ENCODE data around the gene RUNX1. TPM values are rescaled to one million over a fixed set of nuclear protein-coding genes. Genes with fewer than 3 reads are reported as not detected.

Gene RUNX1
- polyA plus RNA-seq, 1 donor from 2014 or later: 9.2 TPM

DNA sequence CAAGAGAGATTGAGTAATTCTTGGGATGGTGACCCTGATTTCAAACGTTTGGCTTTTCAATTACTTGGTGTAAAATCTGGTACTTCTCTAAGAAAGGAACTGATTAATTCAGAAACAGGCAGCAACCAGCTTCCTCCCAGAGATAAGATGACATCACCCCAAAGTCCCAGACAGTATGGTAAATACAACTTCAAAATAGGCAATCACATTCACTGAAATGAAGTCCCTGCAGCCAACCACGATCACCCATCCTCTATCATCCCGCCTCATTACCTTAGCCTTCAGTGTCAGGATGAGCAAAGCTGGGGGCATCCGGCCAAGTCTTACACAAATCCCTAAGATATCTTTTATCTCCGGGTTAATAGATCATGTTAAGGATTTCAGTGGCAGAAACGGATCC, 26.4 kb upstream of the RUNX1 start:
- H3K27ac Mint-ChIP-seq: no peak overlapping the region
- no peaks in the 10 kb centered on the region for H3K4me1 Mint-ChIP-seq
- peaks cover 0 to 4% (median 3%) of the 10 kb centered on the region in 3 donors for H3K9me3 Mint-ChIP-seq
- no peaks in the 10 kb centered on the region for H3K36me3 Mint-ChIP-seq
- peaks cover 4% of the 10 kb centered on the region for H3K27me3 Mint-ChIP-seq
- H3K4me3 Mint-ChIP-seq: no peak overlapping the region

DNA sequence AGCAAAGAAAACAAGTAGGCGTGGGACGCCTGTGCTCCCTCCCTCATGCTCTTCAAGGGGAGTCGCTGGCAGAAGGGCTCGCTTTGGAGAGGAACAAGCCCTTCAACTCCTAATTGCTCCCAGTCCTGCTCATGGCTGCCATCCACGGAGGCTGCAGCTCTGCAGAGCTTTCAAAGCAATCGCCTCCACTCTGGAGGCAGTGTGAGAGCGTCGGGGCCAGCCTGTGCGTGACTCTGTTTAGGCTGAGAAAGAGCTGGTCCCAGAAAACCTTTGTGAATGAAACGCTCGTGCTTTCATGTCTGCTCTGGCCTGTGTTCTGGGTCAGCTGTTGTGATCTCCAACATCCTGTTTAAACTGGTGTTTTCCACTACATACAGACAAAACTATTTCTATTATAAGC, 23.9 kb upstream of the RUNX1 start:
- H3K36me3 Mint-ChIP-seq: no peaks in the 10 kb centered on the region
- H3K9me3 Mint-ChIP-seq: peaks cover 0 to 4% (median 3%) of the 10 kb centered on the region in 3 donors
- H3K27ac Mint-ChIP-seq: no peak overlapping the region
- no peaks in the 10 kb centered on the region for H3K4me1 Mint-ChIP-seq
- no peak overlapping the region for H3K4me3 Mint-ChIP-seq
- peaks cover 4% of the 10 kb centered on the region for H3K27me3 Mint-ChIP-seq

DNA sequence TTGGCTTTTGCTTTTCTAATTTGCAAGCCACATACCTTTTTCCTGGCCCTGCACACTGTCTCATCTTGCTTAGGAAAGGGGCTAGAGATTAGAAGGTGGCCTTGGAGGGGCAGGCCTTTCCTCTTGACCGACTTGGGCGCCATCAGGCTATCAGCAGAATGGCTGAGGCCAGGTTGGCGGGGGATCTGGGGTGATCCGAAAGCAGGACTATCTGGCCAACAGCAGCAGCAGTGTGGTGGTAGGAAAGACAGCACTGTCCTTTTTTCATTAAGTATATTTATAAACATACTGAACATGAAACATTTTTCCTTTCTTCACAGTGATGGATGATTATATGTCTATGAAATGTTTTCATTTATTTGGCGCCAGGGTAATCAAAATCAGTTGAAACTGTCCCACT, 23.5 kb upstream of the RUNX1 start:
- no peaks in the 10 kb centered on the region for H3K36me3 Mint-ChIP-seq
- no peak overlapping the region for H3K27ac Mint-ChIP-seq
- H3K4me1 Mint-ChIP-seq: no peaks in the 10 kb centered on the region
- H3K9me3 Mint-ChIP-seq: peaks cover 0 to 4% (median 3%) of the 10 kb centered on the region in 3 donors
- H3K4me3 Mint-ChIP-seq: no peak overlapping the region
- H3K27me3 Mint-ChIP-seq: peaks cover 4% of the 10 kb centered on the region

DNA sequence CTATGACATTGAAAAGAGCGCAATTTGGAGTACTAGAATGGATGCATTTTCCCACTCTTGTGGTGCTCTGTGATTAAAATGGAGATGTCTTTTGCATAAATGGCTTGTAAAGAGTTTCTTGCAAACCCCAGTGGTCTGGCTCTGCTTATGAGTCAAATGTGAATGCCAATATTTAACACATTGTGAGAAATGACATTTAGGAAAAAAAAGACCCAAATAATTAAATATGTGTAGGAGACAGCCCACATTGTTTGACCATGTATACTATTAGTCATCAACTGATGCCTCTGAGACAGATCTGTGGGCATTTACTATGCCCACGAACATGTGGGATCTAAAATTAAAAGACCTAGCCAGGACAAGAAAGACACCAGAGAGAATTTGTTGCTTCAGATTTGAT, 22.2 kb upstream of the RUNX1 start:
- Mint-ChIP-seq H3K4me1 (peaks cover 0 to 2% (median 0%) of the 10 kb centered on the region in 3 donors), H3K9me3 (peaks cover 0 to 4% (median 3%) of the 10 kb centered on the region in 3 donors), H3K27me3 (peaks cover 4% of the 10 kb centered on the region), H3K27ac (no peak overlapping the region), H3K4me3 (no peak overlapping the region), H3K36me3 (no peaks in the 10 kb centered on the region)

DNA sequence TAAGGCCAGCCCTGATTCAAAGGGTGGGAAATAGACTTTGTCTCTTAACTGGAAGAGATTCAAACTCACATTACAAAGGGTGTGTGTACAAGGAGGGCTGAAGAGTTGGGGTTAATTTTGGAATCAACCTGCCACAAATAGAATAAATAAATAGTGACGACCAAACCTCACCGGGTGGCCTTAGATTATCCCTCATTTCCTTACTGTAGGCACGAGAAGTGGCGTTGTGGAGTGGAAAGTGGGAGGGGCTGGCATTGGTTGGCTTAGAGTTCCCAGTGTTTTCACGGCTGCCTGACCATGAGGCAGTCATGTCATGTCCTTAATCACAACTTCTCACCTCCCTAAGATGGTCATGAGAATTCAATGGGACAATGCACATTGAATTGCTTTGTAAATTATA, 21.3 kb upstream of the RUNX1 start:
- no peak overlapping the region for H3K4me3 Mint-ChIP-seq
- peaks cover 0 to 2% (median 0%) of the 10 kb centered on the region in 3 donors for H3K4me1 Mint-ChIP-seq
- H3K9me3 Mint-ChIP-seq: peaks cover 0 to 4% (median 3%) of the 10 kb centered on the region in 3 donors
- no peak overlapping the region for H3K27ac Mint-ChIP-seq
- H3K36me3 Mint-ChIP-seq: no peaks in the 10 kb centered on the region
- peaks cover 8% of the 10 kb centered on the region for H3K27me3 Mint-ChIP-seq

DNA sequence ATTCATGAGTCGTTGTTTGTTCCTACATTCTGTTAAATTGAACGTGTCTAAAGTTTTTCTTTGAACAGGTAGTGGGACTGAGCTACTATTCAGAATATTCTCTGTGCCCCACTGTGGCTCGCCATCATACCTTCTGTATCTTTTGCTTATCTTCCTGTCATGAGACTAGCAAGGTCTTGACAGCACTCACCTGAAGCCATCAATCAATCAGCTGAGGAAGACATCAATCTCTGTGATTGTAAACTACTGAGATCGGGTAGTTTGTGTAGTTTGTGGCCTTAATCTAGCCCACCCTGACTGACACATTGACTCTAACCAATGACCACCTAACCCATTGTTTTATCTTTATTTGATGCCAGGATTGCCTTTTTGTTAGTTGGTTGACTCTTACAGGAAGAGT, 17.7 kb upstream of the RUNX1 start:
- Mint-ChIP-seq H3K27ac (no peak overlapping the region), H3K9me3 (no peaks in the 10 kb centered on the region), H3K4me1 (peaks cover 0 to 3% (median 0%) of the 10 kb centered on the region in 3 donors), H3K36me3 (no peaks in the 10 kb centered on the region), H3K4me3 (no peak overlapping the region), H3K27me3 (peaks cover 8% of the 10 kb centered on the region)

DNA sequence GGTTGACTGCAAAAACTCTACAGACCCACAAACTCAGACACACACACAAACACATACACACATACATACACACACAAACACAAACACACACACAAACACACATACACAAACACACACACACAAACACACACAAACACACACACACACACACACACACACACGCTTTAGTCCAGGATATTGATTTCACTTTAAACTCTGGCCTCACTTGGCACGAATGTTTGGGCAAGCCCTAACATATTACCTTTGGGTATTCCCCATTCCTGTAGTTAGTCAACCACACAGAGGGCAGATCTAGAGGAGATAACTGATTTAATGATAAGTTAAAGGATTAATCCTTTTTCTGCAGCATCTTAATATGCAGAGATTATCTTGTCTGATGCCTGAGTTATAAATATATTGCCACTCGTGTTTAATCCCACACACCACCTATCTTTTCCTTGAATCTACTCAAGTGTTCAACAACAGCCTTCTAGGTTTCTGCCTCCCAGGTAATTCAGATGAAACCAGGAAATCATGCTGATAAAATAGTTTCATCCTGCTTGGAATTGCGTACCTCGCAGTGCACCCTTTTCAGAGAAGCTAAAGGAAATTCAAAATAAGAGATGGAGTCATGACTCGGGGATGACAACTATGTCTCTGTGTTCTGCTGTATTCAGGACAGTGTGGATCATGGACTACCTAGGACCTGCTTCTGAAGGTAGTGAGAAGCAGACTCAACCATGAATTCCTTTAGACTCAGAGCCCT, 14.5 kb upstream of the RUNX1 start:
- Mint-ChIP-seq H3K9me3 (peaks cover 0 to 3% (median 0%) of the 10 kb centered on the region in 3 donors), H3K4me1 (peaks cover 0 to 3% (median 3%) of the 10 kb centered on the region in 3 donors), H3K36me3 (no peaks in the 10 kb centered on the region), H3K27me3 (peaks cover 15% of the 10 kb centered on the region), H3K4me3 (no peak overlapping the region), H3K27ac (no peak overlapping the region)

DNA sequence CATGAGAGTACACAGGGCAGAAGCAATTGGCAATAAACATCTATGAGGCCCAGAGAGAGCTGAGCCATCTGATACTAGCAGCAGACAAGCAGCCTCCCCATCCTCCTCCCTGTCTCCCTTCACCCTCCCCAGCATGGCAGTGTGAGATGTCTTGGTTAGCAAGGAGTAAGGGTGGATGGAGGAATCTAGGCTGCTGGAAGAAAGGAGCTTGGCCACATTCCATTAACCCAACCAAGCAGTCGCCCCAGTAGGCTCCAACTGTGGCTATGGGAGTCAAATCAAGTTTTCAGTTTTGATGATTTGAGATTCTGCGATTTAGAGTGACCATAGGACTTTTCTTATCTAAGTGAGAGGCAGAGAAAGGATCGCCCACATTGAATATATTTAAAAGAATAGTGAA, 12.9 kb upstream of the RUNX1 start:
- no peak overlapping the region for H3K27ac Mint-ChIP-seq
- H3K4me1 Mint-ChIP-seq: peaks cover 0 to 5% (median 5%) of the 10 kb centered on the region in 3 donors
- H3K4me3 Mint-ChIP-seq: no peak overlapping the region
- H3K27me3 Mint-ChIP-seq: peaks cover 16% of the 10 kb centered on the region
- peaks cover 0 to 3% (median 0%) of the 10 kb centered on the region in 3 donors for H3K9me3 Mint-ChIP-seq
- peaks cover 2% of the 10 kb centered on the region for H3K36me3 Mint-ChIP-seq

DNA sequence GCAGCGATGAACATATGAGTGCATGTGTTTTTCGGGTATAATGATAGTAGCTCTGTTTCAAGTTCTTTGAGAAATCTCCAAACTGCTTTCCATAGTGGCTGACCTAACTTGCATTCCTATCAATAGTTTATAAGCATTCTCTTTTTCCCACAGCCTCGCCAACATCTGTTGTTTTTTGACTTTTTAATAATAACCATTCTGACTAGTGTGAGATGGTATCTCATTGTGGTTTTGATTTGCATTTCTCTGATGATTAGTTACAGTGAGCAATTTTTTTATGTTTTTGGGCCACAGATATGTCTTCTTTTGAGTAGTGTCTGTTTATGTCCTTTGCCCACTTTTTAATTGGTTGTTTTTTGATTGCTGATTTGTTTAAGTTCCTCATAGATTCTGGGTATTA, 10.6 kb upstream of the RUNX1 start:
- Mint-ChIP-seq H3K4me1 (peaks cover 0 to 5% (median 3%) of the 10 kb centered on the region in 3 donors), H3K9me3 (peaks cover 0 to 3% (median 0%) of the 10 kb centered on the region in 3 donors), H3K4me3 (no peak overlapping the region), H3K36me3 (peaks cover 2% of the 10 kb centered on the region), H3K27me3 (peaks cover 8% of the 10 kb centered on the region), H3K27ac (no peak overlapping the region)

DNA sequence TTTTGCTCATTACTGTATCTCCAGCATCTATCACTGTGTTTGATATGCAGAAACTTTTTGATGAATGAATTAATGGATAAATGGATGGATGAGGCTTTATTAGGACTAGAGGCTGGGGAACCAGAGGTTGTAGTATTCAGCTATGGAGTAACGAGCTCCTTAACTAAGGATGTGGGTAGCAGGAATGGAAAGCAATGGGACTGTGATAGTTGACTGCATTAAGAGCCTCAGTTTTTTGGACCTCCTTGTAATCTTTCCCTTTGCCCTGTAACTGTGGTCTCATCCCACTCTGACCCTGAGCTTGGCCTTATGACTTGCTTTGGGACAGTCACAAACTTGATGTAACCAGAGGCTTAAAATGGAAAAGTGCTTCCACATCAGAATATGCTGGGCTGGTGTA, 9.0 kb upstream of the RUNX1 start:
- H3K27me3 Mint-ChIP-seq: peaks cover 8% of the 10 kb centered on the region
- peaks cover 0 to 3% (median 0%) of the 10 kb centered on the region in 3 donors for H3K9me3 Mint-ChIP-seq
- peaks cover 0 to 5% (median 3%) of the 10 kb centered on the region in 3 donors for H3K4me1 Mint-ChIP-seq
- no peak overlapping the region for H3K4me3 Mint-ChIP-seq
- H3K36me3 Mint-ChIP-seq: peaks cover 2% of the 10 kb centered on the region
- H3K27ac Mint-ChIP-seq: no peak overlapping the region

DNA sequence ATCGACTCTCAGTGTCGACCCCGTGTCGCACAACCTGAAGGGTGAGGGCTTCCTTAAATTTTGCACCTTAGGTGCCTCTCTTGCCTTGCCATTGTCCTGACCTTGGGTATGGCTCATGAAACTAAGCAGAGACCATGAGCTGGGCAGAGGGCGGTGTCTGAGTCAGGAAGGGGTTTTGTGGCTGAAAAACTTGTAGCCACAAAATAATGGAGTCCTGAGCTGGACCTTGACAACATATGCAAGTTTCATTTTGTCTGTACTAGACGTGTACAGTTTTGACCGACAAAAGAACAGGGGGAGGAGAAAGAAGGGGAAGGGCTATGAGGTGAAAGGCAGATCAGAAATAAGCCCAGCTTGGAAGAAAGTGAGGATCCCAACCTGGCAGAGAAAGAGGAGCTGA, 8.3 kb upstream of the RUNX1 start:
- Mint-ChIP-seq H3K4me3 (no peak overlapping the region), H3K9me3 (peaks cover 0 to 3% (median 0%) of the 10 kb centered on the region in 3 donors), H3K36me3 (peaks cover 2% of the 10 kb centered on the region), H3K4me1 (peaks cover 0 to 5% (median 2%) of the 10 kb centered on the region in 3 donors), H3K27me3 (peaks cover 8% of the 10 kb centered on the region), H3K27ac (no peak overlapping the region)

DNA sequence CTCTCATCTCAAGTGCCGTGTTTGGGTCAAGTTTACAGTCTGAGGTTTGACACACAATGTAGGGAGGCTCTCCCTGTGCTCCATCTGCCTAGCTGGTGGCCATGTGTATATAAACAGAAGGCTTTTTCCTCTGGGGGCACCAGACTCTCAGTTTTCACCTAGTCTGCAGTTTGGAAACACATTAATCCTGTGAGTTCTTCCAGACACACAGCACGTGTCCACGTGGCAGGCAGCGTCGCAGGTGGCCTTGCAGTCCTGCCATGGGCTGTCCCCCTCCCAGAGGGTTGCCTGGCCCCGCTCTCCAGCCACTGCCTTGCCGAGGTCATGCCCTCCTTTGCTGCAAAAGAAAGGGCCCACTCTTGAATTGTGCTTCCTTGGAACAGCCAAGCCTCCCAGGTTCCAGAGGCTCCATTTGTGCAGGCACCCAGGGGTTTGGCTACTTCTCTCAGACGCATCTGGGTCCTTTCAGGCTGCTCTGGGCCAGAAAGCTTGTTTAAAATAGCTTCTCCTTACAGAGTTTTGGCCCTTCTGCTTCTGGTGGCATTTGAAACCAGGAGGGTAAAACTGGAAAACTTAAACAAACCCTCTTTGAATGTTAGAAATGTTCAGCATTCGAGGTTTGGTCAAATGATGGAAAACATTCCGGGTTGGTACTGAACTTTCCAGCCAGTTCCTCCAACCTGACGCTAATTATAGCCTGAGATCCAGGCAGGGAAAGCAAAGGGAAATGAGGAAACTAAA, 4.4 kb upstream of the RUNX1 start:
- Mint-ChIP-seq H3K27me3 (peaks cover 1% of the 10 kb centered on the region), H3K4me1 (peaks cover 24 to 32% (median 29%) of the 10 kb centered on the region in 3 donors), H3K9me3 (no peaks in the 10 kb centered on the region), H3K4me3 (no peak overlapping the region), H3K27ac (no peak overlapping the region), H3K36me3 (peaks cover 2% of the 10 kb centered on the region)

DNA sequence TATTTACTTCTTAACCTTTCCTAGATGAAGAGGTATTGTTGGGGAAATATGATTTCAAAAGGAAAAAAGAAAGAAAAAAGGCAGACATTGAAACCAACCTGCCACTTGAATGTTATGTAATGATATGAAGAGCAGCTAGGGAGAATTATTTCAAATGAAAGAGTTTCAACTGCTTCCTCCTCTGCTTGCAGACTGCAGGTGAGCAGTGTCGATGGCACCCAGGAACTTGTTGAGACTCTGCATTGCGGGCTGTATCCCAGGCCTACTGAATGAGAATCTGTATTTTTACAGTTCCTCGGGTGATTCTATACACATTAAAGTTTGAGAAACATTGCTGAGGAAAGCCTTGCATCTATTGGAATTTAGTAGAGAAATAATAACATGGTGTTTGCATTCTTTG, 3.7 kb upstream of the RUNX1 start:
- Mint-ChIP-seq H3K4me1 (peaks cover 24 to 35% (median 34%) of the 10 kb centered on the region in 3 donors), H3K4me3 (no peak overlapping the region), H3K27me3 (no peaks in the 10 kb centered on the region), H3K27ac (no peak overlapping the region), H3K9me3 (no peaks in the 10 kb centered on the region), H3K36me3 (peaks cover 2% of the 10 kb centered on the region)

DNA sequence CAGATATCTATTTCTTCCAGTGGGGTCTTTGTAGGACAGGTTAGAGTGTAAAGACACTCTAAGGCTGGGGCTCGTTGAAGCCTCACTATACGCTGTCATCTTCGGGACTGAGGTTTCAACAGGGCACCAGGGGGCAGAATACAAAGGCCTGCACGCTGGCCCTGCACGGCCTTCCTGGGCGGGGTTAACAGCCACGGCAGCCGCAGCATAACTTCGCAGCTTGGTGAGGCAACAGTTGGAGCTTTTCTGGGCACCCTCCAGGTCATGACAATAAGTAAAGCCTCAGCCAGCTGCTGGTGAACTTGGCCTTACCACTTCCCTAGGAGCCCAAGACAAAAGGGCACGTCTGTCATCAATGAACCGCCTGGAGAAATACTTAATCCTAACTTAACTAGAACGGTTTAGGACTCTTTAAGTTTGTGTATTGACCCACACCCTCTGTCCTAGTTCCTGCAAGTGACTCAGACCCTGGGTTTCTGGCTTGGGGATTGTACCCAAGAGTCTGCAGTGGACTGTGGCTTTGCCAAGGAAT, 2.3 kb upstream of the RUNX1 start:
- Mint-ChIP-seq H3K4me3 (peak overlapping the region; percentile 45 to 98 (median 78)), H3K36me3 (no peaks in the 10 kb centered on the region), H3K27me3 (no peaks in the 10 kb centered on the region), H3K27ac (peak overlapping the region; percentile 89 to 98 (median 90)), H3K4me1 (peaks cover 26 to 46% (median 45%) of the 10 kb centered on the region in 3 donors), H3K9me3 (no peaks in the 10 kb centered on the region)
